PC-3 (cell line): Measurements from ENCODE around the gene ANKRD22.

Source experiments
- EZH2 ChIP-seq: fragments of 300-600 bp; sonication (generic); IDR thresholded peaks from one replicate; pipeline ENCODE4 v1.6.1; 2017; ENCODE audit warnings: antibody characterized with exemption, mild to moderate bottlenecking, low read length; ENCODE audit not compliant: unreplicated experiment
- TF ChIP-seq, protein P1 (sequence below): fragments of 300-600 bp; sonication (generic); conservative IDR thresholded peaks from 2 replicates; pipeline ENCODE4 v1.5.1; 2017; ENCODE audit warnings: antibody characterized with exemption, low read depth, mild to moderate bottlenecking, low read length

- no peak for TF ChIP-seq EZH2
- TF ChIP-seq, protein P1, sequence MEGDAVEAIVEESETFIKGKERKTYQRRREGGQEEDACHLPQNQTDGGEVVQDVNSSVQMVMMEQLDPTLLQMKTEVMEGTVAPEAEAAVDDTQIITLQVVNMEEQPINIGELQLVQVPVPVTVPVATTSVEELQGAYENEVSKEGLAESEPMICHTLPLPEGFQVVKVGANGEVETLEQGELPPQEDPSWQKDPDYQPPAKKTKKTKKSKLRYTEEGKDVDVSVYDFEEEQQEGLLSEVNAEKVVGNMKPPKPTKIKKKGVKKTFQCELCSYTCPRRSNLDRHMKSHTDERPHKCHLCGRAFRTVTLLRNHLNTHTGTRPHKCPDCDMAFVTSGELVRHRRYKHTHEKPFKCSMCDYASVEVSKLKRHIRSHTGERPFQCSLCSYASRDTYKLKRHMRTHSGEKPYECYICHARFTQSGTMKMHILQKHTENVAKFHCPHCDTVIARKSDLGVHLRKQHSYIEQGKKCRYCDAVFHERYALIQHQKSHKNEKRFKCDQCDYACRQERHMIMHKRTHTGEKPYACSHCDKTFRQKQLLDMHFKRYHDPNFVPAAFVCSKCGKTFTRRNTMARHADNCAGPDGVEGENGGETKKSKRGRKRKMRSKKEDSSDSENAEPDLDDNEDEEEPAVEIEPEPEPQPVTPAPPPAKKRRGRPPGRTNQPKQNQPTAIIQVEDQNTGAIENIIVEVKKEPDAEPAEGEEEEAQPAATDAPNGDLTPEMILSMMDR = no peak
Observed at GRCh38 chr10:88805361-88805760, 46.3 kb downstream of the ANKRD22 start.
